ENCODE results near the gene PIEZO1.

PIEZO1 gene

GRCh38 chr16:88811769-88812512, 26.9 kb upstream of the PIEZO1 start, which contains the start of gene APRT:
Gene APRT (minus strand): TSS chr16:88811928. CDS start chr16:88811899, 29 bp downstream.
- peak; percentile 95 to 98 for DNase-seq
- TF ChIP-seq GATA1 (IDR thresholded peaks at IDR 0.05; ENCODE audit: low read depth, low read length) (no peak), POLR2A (IDR thresholded peaks at IDR 0.05; ENCODE audit: low read length) (peak; percentile 66)

DNA sequence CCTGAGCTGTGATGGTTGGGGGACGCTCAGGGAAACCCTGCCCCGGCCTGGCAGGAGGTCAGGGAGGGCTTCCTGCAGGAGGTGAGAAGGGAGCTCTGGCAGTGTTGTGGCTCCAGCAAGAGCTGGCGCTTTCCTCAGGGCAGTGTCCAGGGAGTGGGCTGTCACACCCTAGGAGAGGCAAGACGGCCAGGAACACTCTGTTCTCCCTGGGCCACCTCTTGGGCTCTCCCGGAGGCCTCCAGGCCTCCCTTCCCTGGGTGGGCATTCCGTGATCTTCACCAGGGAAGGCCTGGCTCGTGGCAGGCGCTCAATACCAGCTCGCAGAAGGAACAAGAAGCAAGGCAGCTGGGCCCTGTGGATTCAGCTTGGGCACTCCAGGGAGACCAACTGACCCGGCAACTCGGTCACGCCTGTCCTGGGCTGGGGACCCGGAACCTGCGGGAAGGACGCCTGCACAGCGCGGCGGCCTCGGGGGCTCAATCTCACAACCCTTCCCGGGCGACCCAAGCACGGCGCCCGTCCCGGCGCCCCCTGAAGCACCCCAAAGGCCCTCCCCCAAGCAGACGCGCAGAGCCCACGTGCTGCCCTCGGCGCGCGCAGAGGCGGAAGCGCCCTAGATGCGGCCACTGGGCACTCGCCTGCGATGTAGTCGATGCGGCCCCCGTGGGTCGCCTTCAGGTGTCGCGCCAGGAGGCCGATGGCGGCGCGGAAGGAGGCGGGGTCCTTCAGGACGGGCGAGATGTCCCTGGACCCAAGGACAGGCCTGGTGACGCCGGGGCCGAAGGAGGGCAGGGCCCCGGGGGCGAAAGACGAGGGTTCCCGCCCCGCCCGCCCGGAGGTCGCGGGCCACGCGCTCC, 26.1 kb upstream of the PIEZO1 start:
- TF ChIP-seq POLR2A (IDR thresholded peaks at IDR 0.05; ENCODE audit: low read length) (no peak), GATA1 (IDR thresholded peaks at IDR 0.05; ENCODE audit: low read depth, low read length) (no peak)
- DNase-seq: peak; percentile 79 to 83

DNA sequence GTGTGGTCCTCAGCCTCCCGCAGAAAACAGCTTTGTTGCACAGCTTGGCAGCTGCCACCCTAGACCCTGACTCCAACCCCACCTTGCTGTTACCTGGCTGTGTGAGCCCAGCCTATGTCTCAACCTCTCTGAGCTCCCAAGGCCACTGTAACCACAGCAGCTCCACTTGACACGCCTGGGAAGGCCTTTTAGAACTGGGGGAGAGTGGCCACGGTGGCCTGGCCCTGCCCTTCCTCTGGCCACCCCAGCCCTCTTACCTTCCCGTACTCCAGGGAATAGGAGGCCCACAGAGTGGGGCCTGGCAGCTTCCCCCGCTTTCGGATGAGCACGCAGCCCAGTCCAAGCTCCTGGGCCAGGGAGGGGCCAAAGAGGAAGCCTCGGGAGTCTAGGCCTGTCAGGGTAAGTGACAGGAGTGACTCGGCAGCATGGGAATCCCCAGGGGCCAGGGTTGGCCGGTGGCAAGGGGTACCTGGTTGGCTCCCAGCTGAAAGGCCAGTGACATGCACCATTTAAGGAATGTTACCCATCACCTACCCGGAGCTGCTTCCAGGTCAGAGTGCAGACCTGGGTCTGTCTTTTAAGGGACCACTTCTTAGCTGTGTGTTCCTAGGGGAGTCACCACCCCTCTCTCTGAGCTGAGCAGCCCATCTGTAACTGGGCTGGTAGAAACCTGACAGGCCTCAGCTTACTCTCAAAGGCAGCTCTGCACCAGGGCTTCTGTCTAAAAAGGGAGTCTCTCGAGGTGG, 25.3 kb upstream of the PIEZO1 start:
- TF ChIP-seq POLR2A (IDR thresholded peaks at IDR 0.05; ENCODE audit: low read length) (no peak), GATA1 (IDR thresholded peaks at IDR 0.05; ENCODE audit: low read depth, low read length) (no peak)
- peak; percentile 58 for DNase-seq

GRCh38 chr16:88809676-88810165, 24.7 kb upstream of the PIEZO1 start:
- TF ChIP-seq GATA1 (IDR thresholded peaks at IDR 0.05; ENCODE audit: low read depth, low read length) (no peak), POLR2A (IDR thresholded peaks at IDR 0.05; ENCODE audit: low read length) (peak; percentile 46)

DNA sequence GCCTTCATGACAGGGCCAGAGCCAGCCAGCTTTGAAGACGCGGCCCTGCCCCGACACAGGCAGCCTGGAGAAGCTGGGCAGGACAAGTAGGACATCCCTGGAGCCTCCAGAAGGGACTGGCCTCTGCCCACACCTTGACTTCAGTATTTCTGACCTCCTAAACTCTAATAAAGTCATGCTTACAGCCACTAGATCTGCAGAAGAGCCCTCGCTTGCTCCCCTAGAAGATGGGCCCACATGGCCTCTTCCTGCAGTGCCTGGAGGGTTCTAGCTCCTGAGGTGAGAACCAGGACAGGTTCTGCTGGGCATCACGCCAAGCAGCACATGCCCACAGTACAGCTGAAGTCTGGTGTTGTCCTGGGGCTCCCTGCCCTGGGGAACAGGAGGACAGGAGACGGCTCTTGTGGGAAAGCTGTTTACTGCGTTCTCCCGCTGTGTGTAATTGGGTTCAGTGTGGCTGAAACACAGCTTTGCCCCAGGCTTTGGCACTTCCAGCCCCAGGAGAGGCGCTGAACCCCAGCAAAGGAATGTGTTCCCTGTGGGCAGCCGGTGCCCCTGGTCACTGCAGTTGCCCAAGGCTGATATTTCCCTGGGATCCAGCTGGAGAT, 24.2 kb upstream of the PIEZO1 start:
- no peak for DNase-seq
- no peak for TF ChIP-seq GATA1 (IDR thresholded peaks at IDR 0.05; ENCODE audit: low read depth, low read length)
- TF ChIP-seq POLR2A (IDR thresholded peaks at IDR 0.05; ENCODE audit: low read length): no peak

More at GRCh38 chr16:88809676-88810165, 24.7 kb upstream of the PIEZO1 start:
- peak in 1 of 2 experiments; percentile 43 for DNase-seq

DNA sequence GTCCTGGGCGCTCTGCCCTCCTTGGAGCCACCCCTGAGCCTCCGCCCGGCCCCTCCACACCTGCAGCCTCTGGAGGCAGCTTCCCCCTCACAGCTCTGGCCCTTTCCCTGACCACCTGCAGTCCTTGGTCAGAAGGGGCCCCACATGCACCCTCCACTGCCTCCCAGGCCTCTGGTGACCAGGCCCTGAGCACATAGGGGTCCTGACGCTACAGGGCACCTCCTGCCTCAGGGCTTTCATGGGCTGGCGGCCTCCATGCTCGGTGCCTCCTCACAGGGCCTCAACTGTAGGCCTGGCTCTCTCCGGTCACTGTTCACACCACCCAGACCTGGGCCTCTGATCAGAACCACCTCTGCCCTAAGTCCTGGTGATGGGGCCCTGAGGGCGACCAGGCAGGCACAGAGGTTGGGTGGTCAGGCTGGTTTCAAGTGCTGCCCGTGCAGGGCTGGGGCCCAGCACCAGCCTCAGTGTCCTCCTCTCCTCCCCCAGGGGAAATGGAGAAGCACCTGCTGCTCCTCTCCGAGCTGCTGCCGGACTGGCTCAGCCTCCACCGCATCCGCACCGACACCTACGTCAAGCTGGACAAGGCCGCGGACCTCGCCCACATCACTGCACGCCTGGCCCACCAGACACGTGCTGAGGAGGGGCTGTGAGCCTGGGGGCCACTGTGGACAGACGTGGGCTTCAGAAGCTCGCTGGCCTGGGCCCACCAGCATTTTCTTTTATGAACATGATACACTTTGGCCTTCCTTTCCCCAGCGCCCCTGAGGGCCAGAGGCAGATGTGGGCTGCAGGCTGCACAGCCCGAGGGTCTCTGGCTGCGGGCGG, 22.8 kb upstream of the PIEZO1 start:
- no peak for DNase-seq
- TF ChIP-seq GATA1 (IDR thresholded peaks at IDR 0.05; ENCODE audit: low read depth, low read length) (no peak), POLR2A (IDR thresholded peaks at IDR 0.05; ENCODE audit: low read length) (peak; percentile 11)

DNA sequence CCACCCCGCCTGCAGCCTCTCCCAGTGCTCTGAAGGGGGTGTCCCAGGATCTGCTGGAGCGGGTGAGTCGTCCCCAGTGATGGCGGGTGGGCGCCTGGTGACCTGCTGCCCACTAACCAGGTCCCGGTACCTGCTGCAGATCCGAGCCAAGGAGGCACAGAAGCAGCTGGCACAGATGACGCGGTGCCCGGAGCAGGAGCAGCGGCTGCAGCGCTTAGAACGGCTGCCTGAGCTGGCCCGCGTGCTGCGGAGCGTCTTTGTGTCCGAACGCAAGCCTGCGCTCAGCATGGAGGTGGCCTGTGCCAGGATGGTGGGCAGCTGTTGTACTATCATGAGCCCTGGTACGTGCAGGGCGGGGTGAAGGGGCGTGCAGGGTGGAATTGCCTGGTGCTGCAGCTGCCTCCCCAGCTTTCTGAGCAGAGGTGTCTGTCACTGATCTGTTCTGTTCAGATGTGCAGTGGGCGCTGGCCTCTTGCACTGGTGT, 22.2 kb upstream of the PIEZO1 start:
- no peak for TF ChIP-seq POLR2A (IDR thresholded peaks at IDR 0.05; ENCODE audit: low read length)
- TF ChIP-seq GATA1 (IDR thresholded peaks at IDR 0.05; ENCODE audit: low read depth, low read length): no peak
- DNase-seq: no peak

DNA sequence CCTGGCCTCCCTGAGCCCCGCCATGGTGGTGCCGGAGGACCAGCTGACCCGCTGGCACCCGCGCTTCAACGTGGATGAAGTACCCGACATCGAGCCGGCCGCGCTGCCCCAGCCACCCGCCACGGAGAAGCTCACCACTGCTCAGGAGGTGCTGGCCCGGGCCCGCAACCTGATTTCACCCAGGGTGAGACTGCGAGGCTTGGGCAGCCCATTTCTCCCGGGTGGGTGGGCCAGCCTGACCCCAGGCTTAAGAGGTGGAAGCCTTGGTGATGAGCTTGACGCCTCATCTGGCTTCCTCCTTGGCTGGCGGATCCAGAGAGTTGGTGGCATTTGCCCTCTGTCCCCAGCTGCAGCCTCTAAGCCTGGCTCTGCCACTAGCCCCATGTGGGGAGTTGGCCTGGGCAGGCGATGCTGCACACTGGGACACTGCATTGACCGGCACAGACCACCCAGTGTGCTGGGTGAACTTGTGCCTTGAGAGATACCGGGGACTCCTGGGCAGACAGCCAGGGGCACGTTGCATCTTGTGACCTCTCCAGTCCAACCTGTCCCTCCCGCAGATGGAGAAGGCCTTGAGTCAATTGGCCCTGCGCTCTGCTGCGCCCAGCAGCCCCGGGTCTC, 21.6 kb upstream of the PIEZO1 start:
- DNase-seq: peak; percentile 54 to 80
- TF ChIP-seq GATA1 (IDR thresholded peaks at IDR 0.05; ENCODE audit: low read depth, low read length) (no peak), POLR2A (IDR thresholded peaks at IDR 0.05; ENCODE audit: low read length) (peak; percentile 6)

- TF ChIP-seq GATA1 (IDR thresholded peaks at IDR 0.05; ENCODE audit: low read depth, low read length) (no peak), POLR2A (IDR thresholded peaks at IDR 0.05; ENCODE audit: low read length) (no peak)
- DNase-seq: no peak
These were observed 20.9 kb upstream of the PIEZO1 start for GRCh38 chr16:88805887-88806393.

- DNase-seq: no peak
- no peak for TF ChIP-seq GATA1 (IDR thresholded peaks at IDR 0.05; ENCODE audit: low read depth, low read length)
- TF ChIP-seq POLR2A (IDR thresholded peaks at IDR 0.05; ENCODE audit: low read length): no peak
These were observed 20.3 kb upstream of the PIEZO1 start for GRCh38 chr16:88805340-88805715.

DNA sequence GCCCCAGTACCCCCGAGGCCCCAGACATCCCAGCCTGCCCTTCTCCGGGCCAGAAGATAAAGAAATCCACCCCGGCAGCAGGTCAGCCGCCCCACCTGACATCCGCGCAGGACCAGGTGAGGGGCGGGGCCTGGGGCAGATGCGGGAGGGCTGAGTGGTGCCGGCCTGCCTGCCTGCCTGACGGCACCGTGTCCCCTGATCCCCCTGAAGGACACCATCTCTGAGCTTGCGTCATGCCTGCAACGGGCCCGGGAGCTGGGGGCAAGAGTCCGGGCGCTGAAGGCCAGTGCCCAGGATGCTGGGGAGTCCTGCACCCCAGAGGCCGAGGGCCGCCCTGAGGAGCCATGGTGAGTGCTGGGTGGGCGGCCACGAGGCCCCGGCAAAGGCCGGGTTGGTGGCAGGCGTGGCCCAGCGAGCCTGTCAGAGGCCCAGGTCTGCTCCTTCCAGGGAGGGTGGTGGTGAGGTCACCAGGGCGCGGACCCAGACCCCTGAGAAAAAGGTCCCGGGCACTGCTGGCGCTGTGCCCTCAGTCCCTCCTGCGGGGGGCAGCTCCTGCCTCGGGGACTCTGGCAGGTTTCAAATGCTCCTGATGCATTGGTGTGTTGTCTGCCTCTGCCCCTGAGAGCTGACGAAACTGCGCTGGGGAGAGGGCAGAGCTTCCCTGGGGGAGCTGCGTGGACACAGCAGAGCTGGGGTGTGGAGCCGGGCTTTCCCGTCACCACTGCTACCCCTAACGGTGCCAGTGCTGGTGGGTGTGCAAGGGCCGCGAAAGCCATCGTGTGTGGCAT, 19.7 kb upstream of the PIEZO1 start:
- peak; percentile 64 to 65 for DNase-seq
- TF ChIP-seq GATA1 (IDR thresholded peaks at IDR 0.05; ENCODE audit: low read depth, low read length): no peak
- TF ChIP-seq POLR2A (IDR thresholded peaks at IDR 0.05; ENCODE audit: low read length): no peak
